ENCODE measurements around the gene MRFAP1. TPM values are rescaled to one million over a fixed set of nuclear protein-coding genes. Genes with fewer than 3 reads are reported as not detected.

MRFAP1 gene
- polyA plus RNA-seq, 4 donors = 226 to 324 (median 276) TPM

DNA sequence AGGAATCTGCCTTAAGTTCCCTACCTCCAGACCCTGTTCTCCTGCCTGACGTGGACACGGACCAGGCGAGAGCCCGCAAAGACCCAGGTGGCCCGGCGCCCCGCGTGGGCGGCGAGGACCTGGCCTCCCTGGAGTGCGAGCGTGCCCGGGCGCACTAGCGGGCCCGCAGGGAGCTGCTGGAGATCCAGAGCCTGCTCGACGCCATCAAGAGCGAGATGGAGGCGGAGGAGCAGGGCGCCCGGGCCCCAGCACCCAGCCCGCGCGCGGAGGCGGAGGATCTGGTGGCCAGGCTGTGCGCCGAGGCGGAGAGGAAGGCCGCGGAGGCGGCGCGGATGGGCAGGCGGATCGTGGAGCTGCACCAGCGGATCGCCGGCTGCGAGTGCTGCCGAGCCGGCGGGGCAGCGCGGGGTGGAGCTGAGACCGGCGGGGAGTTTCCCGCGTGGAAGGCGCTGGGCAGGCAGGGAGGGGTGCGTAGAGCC, 18.2 kb downstream of the MRFAP1 start:
- H3K9me3 ChIP-seq (ENCODE audit: control insufficient read depth in 2 of 2, insufficient read depth in 1 of 2, low read depth in 1 of 2, low read length in 1 of 2) = no peaks in the 10 kb centered on the region
- H3K27ac ChIP-seq (ENCODE audit: low read depth in 1 of 3, low read length in 2 of 3) = no peak overlapping the region
- DNase-seq (peak; percentile 11 to 46), FAIRE-seq (no peak)
- H3K36me3 ChIP-seq (ENCODE audit: control insufficient read depth in 3 of 3, insufficient read depth in 2 of 3, low read depth in 1 of 3, low read length in 3 of 3) = no peaks in the 10 kb centered on the region
- 6 to 9% (median 6%) methylated on average over 52 of the region's 52 CpGs for WGBS, 3 donors
- H3K4me1 ChIP-seq (ENCODE audit: control insufficient read depth in 3 of 3, insufficient read depth in 2 of 3, low read depth in 1 of 3, low read length in 2 of 3) = no peaks in the 10 kb centered on the region
- peak overlapping the region in 2 of 3 donors; percentile 15 to 34 for H3K4me3 ChIP-seq (ENCODE audit: low read depth in 1 of 3, low read length in 3 of 3)
- H3K27me3 ChIP-seq (ENCODE audit: control insufficient read depth in 3 of 3, insufficient read depth in 3 of 3, low read length in 3 of 3) = peaks cover 3 to 40% (median 6%) of the 10 kb centered on the region in 3 donors

GRCh38 chr4:6659897-6660296, 19.4 kb downstream of the MRFAP1 start:
- H3K36me3 ChIP-seq (ENCODE audit: control insufficient read depth in 3 of 3, insufficient read depth in 2 of 3, low read depth in 1 of 3, low read length in 3 of 3) = no peaks in the 10 kb centered on the region
- no peak overlapping the region for H3K27ac ChIP-seq (ENCODE audit: low read depth in 1 of 3, low read length in 2 of 3)
- WGBS, 3 donors = 68 to 91% (median 85%) methylated on average over 2 of the region's 2 CpGs
- H3K9me3 ChIP-seq (ENCODE audit: control insufficient read depth in 2 of 2, insufficient read depth in 1 of 2, low read depth in 1 of 2, low read length in 1 of 2) = no peaks in the 10 kb centered on the region
- DNase-seq (no peak), FAIRE-seq (no peak)
- no peaks in the 10 kb centered on the region for H3K4me1 ChIP-seq (ENCODE audit: control insufficient read depth in 3 of 3, insufficient read depth in 2 of 3, low read depth in 1 of 3, low read length in 2 of 3)
- no peak overlapping the region for H3K4me3 ChIP-seq (ENCODE audit: low read depth in 1 of 3, low read length in 3 of 3)
- H3K27me3 ChIP-seq (ENCODE audit: control insufficient read depth in 3 of 3, insufficient read depth in 3 of 3, low read length in 3 of 3) = peaks cover 3 to 52% (median 11%) of the 10 kb centered on the region in 3 donors

- no peak for FAIRE-seq
- Histone ChIP-seq H3K27me3 (ENCODE audit: control insufficient read depth in 3 of 3, insufficient read depth in 3 of 3, low read length in 3 of 3) (peaks cover 3 to 55% (median 12%) of the 10 kb centered on the region in 3 donors), H3K9me3 (ENCODE audit: control insufficient read depth in 2 of 2, insufficient read depth in 1 of 2, low read depth in 1 of 2, low read length in 1 of 2) (no peaks in the 10 kb centered on the region), H3K36me3 (ENCODE audit: control insufficient read depth in 3 of 3, insufficient read depth in 2 of 3, low read depth in 1 of 3, low read length in 3 of 3) (no peaks in the 10 kb centered on the region), H3K27ac (ENCODE audit: low read depth in 1 of 3, low read length in 2 of 3) (no peak overlapping the region), H3K4me3 (ENCODE audit: low read depth in 1 of 3, low read length in 3 of 3) (no peak overlapping the region), H3K4me1 (ENCODE audit: control insufficient read depth in 3 of 3, insufficient read depth in 2 of 3, low read depth in 1 of 3, low read length in 2 of 3) (no peaks in the 10 kb centered on the region)
- DNase-seq = no peak
- WGBS, 3 donors = 94 to 98% (median 96%) methylated on average over 3 of the region's 3 CpGs
Measured at GRCh38 chr4:6660430-6660829, 19.9 kb downstream of the MRFAP1 start.

GRCh38 chr4:6662591-6662990, 22.1 kb downstream of the MRFAP1 start:
- 90 to 98% (median 93%) methylated on average over 3 of the region's 3 CpGs for WGBS, 3 donors
- FAIRE-seq (no peak), DNase-seq (no peak)

DNA sequence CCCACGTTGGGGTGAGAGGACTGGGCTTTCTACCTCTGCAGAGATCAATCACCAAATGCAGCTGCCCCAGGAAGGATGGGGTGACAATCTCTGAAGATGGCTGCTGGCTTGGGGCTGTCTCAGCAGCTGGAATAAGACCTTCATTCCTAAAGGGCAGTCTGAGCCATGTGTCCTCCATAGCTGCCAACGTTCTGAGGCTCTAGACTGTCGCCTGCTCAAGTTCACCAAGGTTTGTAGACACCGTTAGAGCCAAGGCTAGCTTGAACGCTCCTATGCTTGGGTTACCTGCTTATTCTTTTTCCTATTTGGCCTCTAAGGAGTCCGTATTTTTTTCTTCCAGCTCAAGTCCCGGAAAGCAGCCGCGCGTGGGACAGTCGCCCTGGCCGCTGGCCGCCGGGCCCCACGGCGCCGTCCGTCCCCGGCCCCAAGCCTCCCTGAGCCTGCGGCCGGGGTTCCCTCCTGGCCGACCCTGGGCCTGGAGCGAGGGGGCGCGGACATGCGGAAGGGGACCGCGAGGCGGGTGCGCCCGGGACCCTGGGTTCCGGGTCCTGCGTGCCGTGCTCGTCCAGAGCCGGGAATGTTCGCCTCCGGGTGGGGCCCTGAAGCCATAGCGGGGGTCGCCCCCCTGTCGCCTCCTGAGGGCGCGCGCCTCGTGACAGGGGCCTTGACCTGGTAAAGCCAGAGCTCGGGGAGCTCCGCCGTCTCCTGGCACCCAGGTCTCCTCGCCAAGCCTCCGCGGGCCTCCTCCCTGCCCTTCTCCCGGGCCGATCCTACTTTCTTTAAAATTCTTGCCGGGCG, 23.3 kb downstream of the MRFAP1 start:
- no peak for DNase-seq
- 18 to 19% (median 19%) methylated on average over 50 to 55 of the region's 55 CpGs for WGBS, 3 donors
- H3K27me3 ChIP-seq (ENCODE audit: control insufficient read depth in 3 of 3, insufficient read depth in 3 of 3, low read length in 3 of 3) = peaks cover 0 to 43% (median 12%) of the 10 kb centered on the region in 3 donors
- no peaks in the 10 kb centered on the region for H3K9me3 ChIP-seq (ENCODE audit: control insufficient read depth in 2 of 2, insufficient read depth in 1 of 2, low read depth in 1 of 2, low read length in 1 of 2)
- H3K4me3 ChIP-seq (ENCODE audit: low read depth in 1 of 3, low read length in 3 of 3) = no peak overlapping the region
- no peak for FAIRE-seq
- H3K36me3 ChIP-seq (ENCODE audit: control insufficient read depth in 3 of 3, insufficient read depth in 2 of 3, low read depth in 1 of 3, low read length in 3 of 3) = no peaks in the 10 kb centered on the region
- H3K4me1 ChIP-seq (ENCODE audit: control insufficient read depth in 3 of 3, insufficient read depth in 2 of 3, low read depth in 1 of 3, low read length in 2 of 3) = no peaks in the 10 kb centered on the region
- H3K27ac ChIP-seq (ENCODE audit: low read depth in 1 of 3, low read length in 2 of 3) = no peak overlapping the region

More at GRCh38 chr4:6662591-6662990, 22.1 kb downstream of the MRFAP1 start:
- Histone ChIP-seq H3K27ac (ENCODE audit: low read depth in 1 of 3, low read length in 2 of 3) (no peak overlapping the region), H3K27me3 (ENCODE audit: control insufficient read depth in 3 of 3, insufficient read depth in 3 of 3, low read length in 3 of 3) (peaks cover 3 to 52% (median 12%) of the 10 kb centered on the region in 3 donors), H3K9me3 (ENCODE audit: control insufficient read depth in 2 of 2, insufficient read depth in 1 of 2, low read depth in 1 of 2, low read length in 1 of 2) (no peaks in the 10 kb centered on the region), H3K4me3 (ENCODE audit: low read depth in 1 of 3, low read length in 3 of 3) (no peak overlapping the region), H3K36me3 (ENCODE audit: control insufficient read depth in 3 of 3, insufficient read depth in 2 of 3, low read depth in 1 of 3, low read length in 3 of 3) (no peaks in the 10 kb centered on the region), H3K4me1 (ENCODE audit: control insufficient read depth in 3 of 3, insufficient read depth in 2 of 3, low read depth in 1 of 3, low read length in 2 of 3) (no peaks in the 10 kb centered on the region)

DNA sequence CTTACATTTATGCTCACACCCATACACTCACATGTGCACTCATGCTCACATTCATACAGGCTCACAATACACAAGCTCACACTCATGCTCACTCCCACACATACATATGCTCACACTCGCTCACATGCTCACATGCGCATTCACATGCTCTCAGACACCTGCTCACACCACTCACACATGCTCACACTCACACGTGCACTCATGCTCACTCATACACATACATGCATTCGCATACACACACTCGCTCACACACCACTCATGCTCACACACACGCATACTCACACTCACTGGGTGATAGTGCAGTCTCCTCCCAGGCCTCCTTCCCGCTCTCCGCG, 24.8 kb downstream of the MRFAP1 start:
- no peak for FAIRE-seq

DNA sequence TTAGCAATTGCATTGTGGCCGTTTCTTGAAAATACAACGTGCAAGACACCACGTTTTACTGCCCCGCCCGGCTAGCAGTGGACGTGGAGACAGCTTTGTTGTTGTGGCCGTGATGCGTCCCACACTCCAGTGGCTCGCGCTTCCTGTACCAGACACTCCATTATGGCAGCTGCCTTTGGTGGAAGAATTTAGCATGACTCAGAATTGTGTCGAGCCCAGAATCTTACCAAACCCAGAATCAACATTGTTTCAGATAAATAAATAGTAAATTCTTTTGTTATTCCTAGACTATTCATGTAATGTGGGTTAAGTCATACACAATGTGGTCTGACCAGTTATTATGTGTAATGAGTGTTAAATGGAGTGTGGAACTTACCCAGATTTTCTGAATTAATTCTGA, 27.9 kb downstream of the MRFAP1 start:
- Histone ChIP-seq H3K9me3 (ENCODE audit: control insufficient read depth in 2 of 2, insufficient read depth in 1 of 2, low read depth in 1 of 2, low read length in 1 of 2) (no peaks in the 10 kb centered on the region), H3K27me3 (ENCODE audit: control insufficient read depth in 3 of 3, insufficient read depth in 3 of 3, low read length in 3 of 3) (peaks cover 0 to 19% (median 8%) of the 10 kb centered on the region in 3 donors), H3K4me1 (ENCODE audit: control insufficient read depth in 3 of 3, insufficient read depth in 2 of 3, low read depth in 1 of 3, low read length in 2 of 3) (no peaks in the 10 kb centered on the region), H3K27ac (ENCODE audit: low read depth in 1 of 3, low read length in 2 of 3) (no peak overlapping the region), H3K4me3 (ENCODE audit: low read depth in 1 of 3, low read length in 3 of 3) (no peak overlapping the region), H3K36me3 (ENCODE audit: control insufficient read depth in 3 of 3, insufficient read depth in 2 of 3, low read depth in 1 of 3, low read length in 3 of 3) (no peaks in the 10 kb centered on the region)
- DNase-seq = no peak
- no peak for FAIRE-seq
- 64 to 87% (median 79%) methylated on average over 11 of the region's 11 CpGs for WGBS, 3 donors

More for the DNA sequence above, 24.8 kb downstream of the MRFAP1 start:
- H3K36me3 ChIP-seq (ENCODE audit: control insufficient read depth in 3 of 3, insufficient read depth in 2 of 3, low read depth in 1 of 3, low read length in 3 of 3) = no peaks in the 10 kb centered on the region
- no peak overlapping the region for H3K4me3 ChIP-seq (ENCODE audit: low read depth in 1 of 3, low read length in 3 of 3)
- H3K27ac ChIP-seq (ENCODE audit: low read depth in 1 of 3, low read length in 2 of 3) = no peak overlapping the region
- WGBS, 3 donors = 97% methylated on average over 9 of the region's 9 CpGs
- no peaks in the 10 kb centered on the region for H3K9me3 ChIP-seq (ENCODE audit: control insufficient read depth in 2 of 2, insufficient read depth in 1 of 2, low read depth in 1 of 2, low read length in 1 of 2)
- DNase-seq = no peak
- H3K27me3 ChIP-seq (ENCODE audit: control insufficient read depth in 3 of 3, insufficient read depth in 3 of 3, low read length in 3 of 3) = peaks cover 0 to 31% (median 12%) of the 10 kb centered on the region in 3 donors
- H3K4me1 ChIP-seq (ENCODE audit: control insufficient read depth in 3 of 3, insufficient read depth in 2 of 3, low read depth in 1 of 3, low read length in 2 of 3) = no peaks in the 10 kb centered on the region

DNA sequence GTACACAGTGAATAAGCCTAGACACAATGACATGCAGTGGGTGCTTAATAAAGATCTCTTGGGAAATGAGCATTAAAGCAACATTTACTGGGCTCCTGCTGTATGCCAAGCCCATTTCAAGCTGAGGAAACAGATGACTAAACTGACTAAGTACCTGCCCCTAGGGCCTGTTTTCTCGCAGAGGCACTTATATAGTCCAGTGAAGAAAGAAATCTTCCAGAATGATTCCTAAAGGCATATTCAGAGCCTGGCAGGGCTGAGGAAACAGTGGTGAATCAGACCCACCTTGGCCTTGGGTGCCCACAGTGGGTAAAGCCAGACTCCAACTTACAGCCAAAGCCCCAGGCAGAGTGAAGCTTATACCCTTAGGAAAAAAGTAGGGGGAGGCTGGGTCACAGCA, 31.2 kb downstream of the MRFAP1 start:
- FAIRE-seq (no peak), DNase-seq (no peak)
- peaks cover 5 to 16% (median 6%) of the 10 kb centered on the region in 3 donors for H3K4me1 ChIP-seq (ENCODE audit: control insufficient read depth in 3 of 3, insufficient read depth in 2 of 3, low read depth in 1 of 3, low read length in 2 of 3)
- no peak overlapping the region for H3K27ac ChIP-seq (ENCODE audit: low read depth in 1 of 3, low read length in 2 of 3)
- no peak overlapping the region for H3K4me3 ChIP-seq (ENCODE audit: low read depth in 1 of 3, low read length in 3 of 3)
- H3K36me3 ChIP-seq (ENCODE audit: control insufficient read depth in 3 of 3, insufficient read depth in 2 of 3, low read depth in 1 of 3, low read length in 3 of 3) = peaks cover 0 to 5% (median 0%) of the 10 kb centered on the region in 3 donors
- WGBS, 3 donors = 88 to 100% (median 88%) methylated on average over 1 of the region's 1 CpG
- H3K27me3 ChIP-seq (ENCODE audit: control insufficient read depth in 3 of 3, insufficient read depth in 3 of 3, low read length in 3 of 3) = no peaks in the 10 kb centered on the region
- no peaks in the 10 kb centered on the region for H3K9me3 ChIP-seq (ENCODE audit: control insufficient read depth in 2 of 2, insufficient read depth in 1 of 2, low read depth in 1 of 2, low read length in 1 of 2)
